Measurements from ENCODE around the gene ZBTB22.
"Not testable (repeated sequence)": the region's sequence is repeated elsewhere in the genome, so short reads cannot be mapped to it uniquely, and the experiment has no call there.

ZBTB22 gene

GRCh38 chr6:33359331-33359730 lies 41.8 kb upstream of the ZBTB22 start:
- no peak overlapping the region for H3K4me2 ChIP-seq
- no peak overlapping the region for H3K27ac ChIP-seq
- no peaks in the 10 kb centered on the region for H3K27me3 ChIP-seq (ENCODE audit: insufficient read depth, low read depth)
- no peaks in the 10 kb centered on the region for H3K79me2 ChIP-seq (ENCODE audit: insufficient read depth, low read depth)
- H3K36me3 ChIP-seq (ENCODE audit: insufficient read depth): no peaks in the 10 kb centered on the region
- no peak overlapping the region for H3K4me3 ChIP-seq (IDR thresholded peaks at IDR 0.05; ENCODE audit: insufficient read depth, low read depth, low read length)
- no peak overlapping the region for H3K9ac ChIP-seq
- H4K20me1 ChIP-seq (ENCODE audit: insufficient read depth): no peaks in the 10 kb centered on the region
- TF ChIP-seq CTCF (conservative IDR thresholded peaks at IDR 0.05; ENCODE audit: low read depth, low read length): no peak
- H2AFZ ChIP-seq (ENCODE audit: low read depth): no peak overlapping the region
- H3K4me1 ChIP-seq (ENCODE audit: low read depth, poor library complexity, severe bottlenecking): no peaks in the 10 kb centered on the region

GRCh38 chr6:33357160-33357871 lies 39.8 kb upstream of the ZBTB22 start:
- H3K4me3 ChIP-seq (IDR thresholded peaks at IDR 0.05; ENCODE audit: insufficient read depth, low read depth, low read length); H3K4me2 ChIP-seq; H3K27ac ChIP-seq; H3K36me3 ChIP-seq (ENCODE audit: insufficient read depth); H3K27me3 ChIP-seq (ENCODE audit: insufficient read depth, low read depth); H4K20me1 ChIP-seq (ENCODE audit: insufficient read depth); H2AFZ ChIP-seq (ENCODE audit: low read depth); H3K79me2 ChIP-seq (ENCODE audit: insufficient read depth, low read depth); H3K9ac ChIP-seq; H3K4me1 ChIP-seq (ENCODE audit: low read depth, poor library complexity, severe bottlenecking): not testable (repeated sequence)

DNA sequence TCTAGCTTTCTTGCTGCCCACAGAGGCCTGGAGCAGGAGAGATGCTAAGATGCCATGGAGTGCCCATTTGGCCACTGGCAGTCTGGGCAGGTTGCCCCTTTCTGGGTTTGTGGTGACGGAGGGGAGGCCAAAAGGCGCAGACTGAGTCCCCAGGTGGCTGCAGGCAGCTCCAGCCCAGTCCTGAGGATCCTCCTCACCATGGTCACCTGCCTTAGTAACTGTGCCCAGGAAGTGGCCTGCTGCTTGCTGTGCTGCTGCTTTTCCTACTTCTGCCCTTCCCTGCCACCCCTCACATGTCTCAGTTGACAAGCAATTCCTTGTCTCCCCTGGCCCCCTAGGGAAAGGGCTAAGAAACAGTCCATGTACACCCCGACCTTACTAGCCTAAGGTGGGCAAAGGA lies 38.8 kb upstream of the ZBTB22 start:
- no peaks in the 10 kb centered on the region for H3K36me3 ChIP-seq (ENCODE audit: insufficient read depth)

GRCh38 chr6:33355860-33356259 lies 38.3 kb upstream of the ZBTB22 start:
- H3K79me2 ChIP-seq (ENCODE audit: insufficient read depth, low read depth); H3K27me3 ChIP-seq (ENCODE audit: insufficient read depth, low read depth); H3K36me3 ChIP-seq (ENCODE audit: insufficient read depth); H3K27ac ChIP-seq; H2AFZ ChIP-seq (ENCODE audit: low read depth); H3K4me3 ChIP-seq (IDR thresholded peaks at IDR 0.05; ENCODE audit: insufficient read depth, low read depth, low read length); H3K4me1 ChIP-seq (ENCODE audit: low read depth, poor library complexity, severe bottlenecking); H3K9ac ChIP-seq; H3K4me2 ChIP-seq; H4K20me1 ChIP-seq (ENCODE audit: insufficient read depth): not testable (repeated sequence)

More for the DNA sequence above, 38.8 kb upstream of the ZBTB22 start:
- no peak overlapping the region for H3K27ac ChIP-seq
- H3K4me1 ChIP-seq (ENCODE audit: low read depth, poor library complexity, severe bottlenecking): no peaks in the 10 kb centered on the region
- H3K27me3 ChIP-seq (ENCODE audit: insufficient read depth, low read depth): no peaks in the 10 kb centered on the region
- H3K9ac ChIP-seq: no peak overlapping the region
- no peak for TF ChIP-seq CTCF (conservative IDR thresholded peaks at IDR 0.05; ENCODE audit: low read depth, low read length)
- H3K79me2 ChIP-seq (ENCODE audit: insufficient read depth, low read depth): no peaks in the 10 kb centered on the region
- no peaks in the 10 kb centered on the region for H4K20me1 ChIP-seq (ENCODE audit: insufficient read depth)
- H2AFZ ChIP-seq (ENCODE audit: low read depth): no peak overlapping the region
- H3K4me2 ChIP-seq: no peak overlapping the region
- no peak overlapping the region for H3K4me3 ChIP-seq (IDR thresholded peaks at IDR 0.05; ENCODE audit: insufficient read depth, low read depth, low read length)

DNA sequence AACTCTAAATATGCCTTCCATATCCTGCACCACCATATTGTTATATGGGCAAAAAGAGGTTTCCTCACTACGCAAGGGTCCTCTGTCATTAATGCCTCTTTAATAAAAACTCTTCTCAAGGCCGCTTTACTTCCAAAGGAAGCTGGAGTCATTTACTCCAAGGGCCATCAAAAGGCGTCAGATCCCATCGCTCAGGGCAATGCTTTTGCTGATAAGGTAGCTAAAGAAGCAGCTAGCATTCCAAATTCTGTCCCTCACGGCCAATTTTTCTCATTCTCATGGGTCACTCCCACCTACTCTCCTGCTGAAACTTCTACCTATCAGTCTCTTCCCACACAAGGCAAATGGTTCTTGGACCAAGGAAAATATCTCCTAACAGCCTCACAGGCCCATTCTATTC lies 30.3 kb upstream of the ZBTB22 start:
- Histone ChIP-seq H3K27ac (no peak overlapping the region), H3K4me1 (ENCODE audit: low read depth, poor library complexity, severe bottlenecking) (peaks cover 23% of the 10 kb centered on the region), H3K4me2 (no peak overlapping the region), H3K79me2 (ENCODE audit: insufficient read depth, low read depth) (no peaks in the 10 kb centered on the region), H3K36me3 (ENCODE audit: insufficient read depth) (no peaks in the 10 kb centered on the region), H3K27me3 (ENCODE audit: insufficient read depth, low read depth) (peaks cover 17% of the 10 kb centered on the region; the same call in 1 of the 2 replicates), H3K9ac (no peak overlapping the region), H4K20me1 (ENCODE audit: insufficient read depth) (no peaks in the 10 kb centered on the region), H3K4me3 (IDR thresholded peaks at IDR 0.05; ENCODE audit: insufficient read depth, low read depth, low read length) (no peak overlapping the region), H2AFZ (ENCODE audit: low read depth) (no peak overlapping the region)
- no peak for TF ChIP-seq CTCF (conservative IDR thresholded peaks at IDR 0.05; ENCODE audit: low read depth, low read length)

GRCh38 chr6:33346972-33347371 lies 29.4 kb upstream of the ZBTB22 start:
- not testable (repeated sequence) for H3K4me2 ChIP-seq; H2AFZ ChIP-seq (ENCODE audit: low read depth); H3K36me3 ChIP-seq (ENCODE audit: insufficient read depth); H3K79me2 ChIP-seq (ENCODE audit: insufficient read depth, low read depth); H3K9ac ChIP-seq; H3K27ac ChIP-seq; H3K4me3 ChIP-seq (IDR thresholded peaks at IDR 0.05; ENCODE audit: insufficient read depth, low read depth, low read length); H4K20me1 ChIP-seq (ENCODE audit: insufficient read depth)
- Histone ChIP-seq H3K27me3 (ENCODE audit: insufficient read depth, low read depth) (peaks cover 17% of the 10 kb centered on the region; the same call in 1 of the 2 replicates), H3K4me1 (ENCODE audit: low read depth, poor library complexity, severe bottlenecking) (peaks cover 23% of the 10 kb centered on the region)

All from KMS-11 (cell line).